SU-DHL-6 (cell line): Measurements from ENCODE around the gene STX16.

Source experiments
- H2AFZ ChIP-seq: fragments of 200-600 bp; sonication (generic); 2 replicates; pipeline ENCODE4 v1.6.1; 2014; ENCODE audit warnings: low read depth, mild to moderate bottlenecking, moderate library complexity, mixed read lengths, antibody characterized with exemption, low read length; ENCODE audit not compliant: severe bottlenecking
- H3F3A ChIP-seq: fragments of 200-600 bp; shearing (Covaris generic); 2 replicates; pipeline ENCODE4 v1.6.0; 2016; ENCODE audit warnings: antibody characterized with exemption, mild to moderate bottlenecking; ENCODE audit not compliant: insufficient read depth
- H3K27ac ChIP-seq: fragments of 200-600 bp; sonication (generic); 2 replicates; pipeline ENCODE4 v1.5.1; 2016; ENCODE audit warnings: low read depth, mild to moderate bottlenecking, low read length, moderate library complexity, mixed read lengths
- H3K27me3 ChIP-seq: fragments of 200-600 bp; sonication (generic), shearing (Covaris generic); 2 replicates; pipeline ENCODE4 v1.6.0; 2014; ENCODE audit warnings: mild to moderate bottlenecking, low read length
- H3K36me3 ChIP-seq: fragments of 200-600 bp; sonication (generic); 2 replicates; pipeline ENCODE4 v1.6.1; 2014; ENCODE audit warnings: mild to moderate bottlenecking, low read length, mixed read lengths
- H3K4me2 ChIP-seq: fragments of 300-600, 200-600 bp; shearing (Covaris generic), sonication (generic); 2 replicates; pipeline ENCODE4 v1.6.0; 2014; ENCODE audit warnings: low read length, low read depth, mild to moderate bottlenecking; ENCODE audit not compliant: poor library complexity, severe bottlenecking
- H3K4me3 ChIP-seq: fragments of 200-600 bp; sonication (generic); 2 replicates; pipeline ENCODE4 v1.5.1; 2014; ENCODE audit warnings: antibody characterized with exemption, low read length, mild to moderate bottlenecking, mixed read lengths; ENCODE audit not compliant: insufficient read depth, poor library complexity, severe bottlenecking
- H3K79me2 ChIP-seq: fragments of 200-600 bp; sonication (generic); 2 replicates; pipeline ENCODE4 v1.6.1; 2014; ENCODE audit warnings: mild to moderate bottlenecking, low read length, moderate library complexity; ENCODE audit not compliant: insufficient read depth
- H3K9ac ChIP-seq: fragments of 200-600 bp; sonication (generic); 2 replicates; pipeline ENCODE4 v1.7.0; 2014; ENCODE audit warnings: mild to moderate bottlenecking, low read length
- H3K9me2 ChIP-seq: fragments of 200-600 bp; sonication (generic); replicated peaks from 2 replicates; pipeline ENCODE4 v1.6.1; 2014; ENCODE audit warnings: low read length; ENCODE audit not compliant: insufficient read depth
- H3K9me3 ChIP-seq: fragments of 200-600 bp; sonication (generic); 2 replicates; pipeline ENCODE4 v1.6.1; 2014; ENCODE audit warnings: low read length, mixed read lengths; ENCODE audit not compliant: insufficient read depth
- H4K20me1 ChIP-seq: fragments of 200-600 bp; sonication (generic); 2 replicates; pipeline ENCODE4 v1.6.1; 2014; ENCODE audit warnings: low read depth, mild to moderate bottlenecking, antibody characterized with exemption, low read length, moderate library complexity, mixed read lengths
- EZH2phosphoT487 ChIP-seq: fragments of 200-600 bp; sonication (generic), shearing (Covaris generic); conservative IDR thresholded peaks from 2 replicates; pipeline ENCODE4 v1.6.1; 2018; ENCODE audit warnings: mild to moderate bottlenecking, antibody characterized with exemption, low read length, moderate library complexity, mixed read lengths
- TF ChIP-seq, protein P1 (sequence below): fragments of 200-600 bp; sonication (generic); IDR thresholded peaks from one replicate; pipeline ENCODE4 v1.5.1; 2017; ENCODE audit warnings: antibody characterized with exemption, mild to moderate bottlenecking, low read length, moderate library complexity; ENCODE audit not compliant: insufficient read depth, poor library complexity, severe bottlenecking

The STX16 gene

GRCh38 chr20:58710481-58711265 lies 59.6 kb downstream of the STX16 start:
- H3K9me3 ChIP-seq, result no peaks in the 10 kb centered on the region
- H2AFZ ChIP-seq, result no peak overlapping the region
- no peaks in the 10 kb centered on the region for H3K36me3 ChIP-seq
- TF ChIP-seq, protein P1, sequence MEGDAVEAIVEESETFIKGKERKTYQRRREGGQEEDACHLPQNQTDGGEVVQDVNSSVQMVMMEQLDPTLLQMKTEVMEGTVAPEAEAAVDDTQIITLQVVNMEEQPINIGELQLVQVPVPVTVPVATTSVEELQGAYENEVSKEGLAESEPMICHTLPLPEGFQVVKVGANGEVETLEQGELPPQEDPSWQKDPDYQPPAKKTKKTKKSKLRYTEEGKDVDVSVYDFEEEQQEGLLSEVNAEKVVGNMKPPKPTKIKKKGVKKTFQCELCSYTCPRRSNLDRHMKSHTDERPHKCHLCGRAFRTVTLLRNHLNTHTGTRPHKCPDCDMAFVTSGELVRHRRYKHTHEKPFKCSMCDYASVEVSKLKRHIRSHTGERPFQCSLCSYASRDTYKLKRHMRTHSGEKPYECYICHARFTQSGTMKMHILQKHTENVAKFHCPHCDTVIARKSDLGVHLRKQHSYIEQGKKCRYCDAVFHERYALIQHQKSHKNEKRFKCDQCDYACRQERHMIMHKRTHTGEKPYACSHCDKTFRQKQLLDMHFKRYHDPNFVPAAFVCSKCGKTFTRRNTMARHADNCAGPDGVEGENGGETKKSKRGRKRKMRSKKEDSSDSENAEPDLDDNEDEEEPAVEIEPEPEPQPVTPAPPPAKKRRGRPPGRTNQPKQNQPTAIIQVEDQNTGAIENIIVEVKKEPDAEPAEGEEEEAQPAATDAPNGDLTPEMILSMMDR, result no peak
- TF ChIP-seq EZH2phosphoT487, result no peak
- no peak overlapping the region for H3K4me3 ChIP-seq
- H3K4me2 ChIP-seq, result no peak overlapping the region
- no peaks in the 10 kb centered on the region for H3K27me3 ChIP-seq
- H3F3A ChIP-seq, result no peaks in the 10 kb centered on the region
- no peaks in the 10 kb centered on the region for H4K20me1 ChIP-seq
- no peak overlapping the region for H3K9ac ChIP-seq
- no peak overlapping the region for H3K27ac ChIP-seq
- H3K9me2 ChIP-seq, result no peaks in the 10 kb centered on the region
- no peaks in the 10 kb centered on the region for H3K79me2 ChIP-seq

DNA sequence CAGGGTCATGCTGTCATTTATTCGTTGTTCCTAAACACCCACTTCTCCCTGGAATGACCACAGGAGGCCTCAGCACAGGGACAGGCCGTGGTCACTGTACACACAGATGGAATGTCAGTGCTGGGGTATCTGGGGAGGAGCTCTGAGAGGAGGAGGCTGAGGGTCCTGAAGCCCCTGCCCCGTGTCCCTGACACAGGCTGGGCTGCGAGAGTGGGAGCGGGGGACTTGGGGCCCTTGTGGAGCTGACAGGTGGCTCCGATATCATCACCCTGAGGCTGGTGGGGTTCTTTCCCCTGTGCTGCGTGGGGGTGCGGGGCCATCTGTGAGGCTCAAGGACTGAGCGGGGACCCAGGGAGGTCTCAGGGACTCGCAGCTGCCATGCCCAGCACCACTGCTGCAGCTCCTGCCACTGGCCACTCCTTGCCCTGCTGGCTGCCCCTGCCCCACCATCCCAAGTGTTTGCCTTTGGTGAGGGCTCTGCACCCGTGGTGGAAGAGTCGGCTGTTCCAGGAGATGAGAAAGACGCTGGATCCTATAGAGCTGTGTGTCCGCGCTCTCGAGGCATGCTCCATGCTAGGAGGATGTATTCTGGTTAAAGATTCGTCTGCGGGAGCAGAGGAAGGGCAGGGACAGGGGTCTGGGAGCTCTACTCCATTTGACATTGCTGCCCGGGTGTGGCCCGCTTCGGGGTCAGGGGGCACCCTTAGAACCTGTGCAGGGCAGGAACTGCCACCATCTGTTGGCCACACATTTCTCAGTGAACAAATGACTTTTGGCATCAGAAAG lies 60.4 kb downstream of the STX16 start:
- Histone ChIP-seq H3K9me3 (no peaks in the 10 kb centered on the region), H3K4me2 (no peak overlapping the region), H3K36me3 (no peaks in the 10 kb centered on the region), H3K79me2 (no peaks in the 10 kb centered on the region), H3K27ac (no peak overlapping the region), H3K9me2 (no peaks in the 10 kb centered on the region), H3K27me3 (no peaks in the 10 kb centered on the region), H3K4me3 (no peak overlapping the region), H4K20me1 (no peaks in the 10 kb centered on the region), H3F3A (no peaks in the 10 kb centered on the region), H3K9ac (no peak overlapping the region), H2AFZ (no peak overlapping the region)
- TF ChIP-seq, protein P1, result no peak
- TF ChIP-seq EZH2phosphoT487, result no peak

GRCh38 chr20:58712151-58712791 lies 61.2 kb downstream of the STX16 start:
- no peak for TF ChIP-seq EZH2phosphoT487
- TF ChIP-seq, protein P1, result no peak
- Histone ChIP-seq H3K9me2 (no peaks in the 10 kb centered on the region), H3F3A (no peaks in the 10 kb centered on the region), H3K27ac (no peak overlapping the region), H3K9me3 (no peaks in the 10 kb centered on the region), H3K9ac (no peak overlapping the region), H3K36me3 (no peaks in the 10 kb centered on the region), H3K4me2 (no peak overlapping the region), H3K4me3 (no peak overlapping the region), H3K79me2 (no peaks in the 10 kb centered on the region), H4K20me1 (no peaks in the 10 kb centered on the region), H2AFZ (no peak overlapping the region), H3K27me3 (no peaks in the 10 kb centered on the region)
